ENCODE data around the gene UBA5. TPM values are rescaled to one million over a fixed set of nuclear protein-coding genes. Genes with fewer than 3 reads are reported as not detected.
A peak's percentile ranks its signal among the peaks of the same experiment; 100 is the strongest.

UBA5 gene
- total RNA-seq, 1 donor from 2014 or later, result 21.9 TPM

- Histone ChIP-seq H3K27me3 (ENCODE audit: control insufficient read depth in 3 of 3, insufficient read depth in 3 of 3, low read length in 3 of 3) (no peaks in the 10 kb centered on the region), H3K9me3 (ENCODE audit: control insufficient read depth in 3 of 3, low read length in 3 of 3) (no peaks in the 10 kb centered on the region), H3K27ac (ENCODE audit: low read depth, low read length) (peak overlapping the region; percentile 89), H3K36me3 (ENCODE audit: control insufficient read depth in 3 of 3, insufficient read depth in 3 of 3, low read length in 3 of 3) (no peaks in the 10 kb centered on the region), H3K9ac (ENCODE audit: low read depth in 1 of 3, low read length in 3 of 3) (peak overlapping the region; percentile 95 to 97 (median 96)), H3K4me1 (ENCODE audit: control insufficient read depth in 3 of 3, insufficient read depth in 3 of 3, low read length in 3 of 3) (peaks cover 7 to 22% (median 14%) of the 10 kb centered on the region in 3 donors), H3K4me3 (ENCODE audit: low read length in 3 of 3) (peak overlapping the region; percentile 96 to 98 (median 97))
Measured at GRCh38 chr3:132660811-132661070, 612 bp downstream of the UBA5 start.

DNA sequence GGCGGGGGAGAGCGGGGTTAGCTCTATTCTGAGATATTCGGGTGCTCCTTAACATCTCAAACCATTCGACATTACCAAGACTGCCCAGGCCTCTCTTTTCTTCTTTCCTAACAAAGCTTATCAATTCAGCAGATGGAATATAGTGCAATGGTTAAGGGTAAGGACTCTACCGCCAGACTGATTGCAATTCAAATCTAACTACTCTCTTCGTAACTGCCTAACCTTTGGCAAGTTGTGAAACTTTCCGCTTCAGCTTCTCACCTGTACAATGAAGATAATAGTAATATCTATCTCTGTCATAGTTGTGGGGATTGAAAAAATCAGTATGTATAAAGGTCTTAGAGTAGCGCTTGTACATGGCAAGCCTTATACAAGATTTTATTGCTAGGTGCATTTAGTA, 972 bp downstream of the UBA5 start:
- H3K9me3 ChIP-seq (ENCODE audit: control insufficient read depth in 3 of 3, low read length in 3 of 3), result no peaks in the 10 kb centered on the region
- H3K4me1 ChIP-seq (ENCODE audit: control insufficient read depth in 3 of 3, insufficient read depth in 3 of 3, low read length in 3 of 3), result peaks cover 7 to 22% (median 14%) of the 10 kb centered on the region in 3 donors
- peak overlapping the region; percentile 95 to 97 (median 96) for H3K9ac ChIP-seq (ENCODE audit: low read depth in 1 of 3, low read length in 3 of 3)
- no peaks in the 10 kb centered on the region for H3K27me3 ChIP-seq (ENCODE audit: control insufficient read depth in 3 of 3, insufficient read depth in 3 of 3, low read length in 3 of 3)
- peak overlapping the region; percentile 89 for H3K27ac ChIP-seq (ENCODE audit: low read depth, low read length)
- H3K36me3 ChIP-seq (ENCODE audit: control insufficient read depth in 3 of 3, insufficient read depth in 3 of 3, low read length in 3 of 3), result peaks cover 0 to 2% (median 0%) of the 10 kb centered on the region in 3 donors
- peak overlapping the region; percentile 96 to 98 (median 97) for H3K4me3 ChIP-seq (ENCODE audit: low read length in 3 of 3)

GRCh38 chr3:132662212-132662611, 2.1 kb downstream of the UBA5 start:
- H3K4me3 ChIP-seq (ENCODE audit: low read length in 3 of 3), result no peak overlapping the region
- H3K36me3 ChIP-seq (ENCODE audit: control insufficient read depth in 3 of 3, insufficient read depth in 3 of 3, low read length in 3 of 3), result peaks cover 2 to 4% (median 2%) of the 10 kb centered on the region in 3 donors
- no peak overlapping the region for H3K27ac ChIP-seq (ENCODE audit: low read depth, low read length)
- H3K4me1 ChIP-seq (ENCODE audit: control insufficient read depth in 3 of 3, insufficient read depth in 3 of 3, low read length in 3 of 3), result peaks cover 7 to 22% (median 14%) of the 10 kb centered on the region in 3 donors
- H3K27me3 ChIP-seq (ENCODE audit: control insufficient read depth in 3 of 3, insufficient read depth in 3 of 3, low read length in 3 of 3), result no peaks in the 10 kb centered on the region
- H3K9ac ChIP-seq (ENCODE audit: low read depth in 1 of 3, low read length in 3 of 3), result no peak overlapping the region
- no peaks in the 10 kb centered on the region for H3K9me3 ChIP-seq (ENCODE audit: control insufficient read depth in 3 of 3, low read length in 3 of 3)

DNA sequence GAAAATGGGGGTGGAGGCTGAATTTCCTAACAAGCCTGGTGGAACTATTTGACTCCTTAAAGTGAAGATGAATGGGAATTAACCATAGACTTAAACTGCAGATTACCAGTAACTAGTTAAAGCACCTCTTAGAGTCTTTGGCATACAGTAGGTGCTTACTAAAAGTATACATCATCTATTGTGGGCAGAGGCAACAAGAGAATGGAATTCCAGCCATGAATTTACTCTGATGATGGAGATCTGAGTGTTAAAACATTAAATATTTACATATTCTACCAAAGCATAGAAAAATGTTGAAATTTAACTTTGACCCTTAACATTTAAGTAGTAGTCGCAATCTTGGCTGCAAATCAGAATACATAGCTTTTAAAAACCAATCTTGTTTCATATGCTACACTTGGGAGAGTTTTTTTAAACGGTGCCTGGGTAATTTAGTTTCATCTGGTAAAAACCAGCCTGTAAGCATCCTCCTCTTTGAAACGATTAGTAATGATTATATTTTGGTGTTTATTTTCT, 5.2 kb downstream of the UBA5 start:
- Histone ChIP-seq H3K9ac (ENCODE audit: low read depth in 1 of 3, low read length in 3 of 3) (no peak overlapping the region), H3K27ac (ENCODE audit: low read depth, low read length) (no peak overlapping the region), H3K9me3 (ENCODE audit: control insufficient read depth in 3 of 3, low read length in 3 of 3) (no peaks in the 10 kb centered on the region), H3K4me3 (ENCODE audit: low read length in 3 of 3) (no peak overlapping the region), H3K4me1 (ENCODE audit: control insufficient read depth in 3 of 3, insufficient read depth in 3 of 3, low read length in 3 of 3) (peaks cover 4 to 14% (median 6%) of the 10 kb centered on the region in 3 donors), H3K36me3 (ENCODE audit: control insufficient read depth in 3 of 3, insufficient read depth in 3 of 3, low read length in 3 of 3) (peaks cover 2 to 12% (median 4%) of the 10 kb centered on the region in 3 donors), H3K27me3 (ENCODE audit: control insufficient read depth in 3 of 3, insufficient read depth in 3 of 3, low read length in 3 of 3) (no peaks in the 10 kb centered on the region)

GRCh38 chr3:132669256-132669777, 9.2 kb downstream of the UBA5 start:
- no peak overlapping the region for H3K9ac ChIP-seq (ENCODE audit: low read depth in 1 of 3, low read length in 3 of 3)
- H3K27me3 ChIP-seq (ENCODE audit: control insufficient read depth in 3 of 3, insufficient read depth in 3 of 3, low read length in 3 of 3), result no peaks in the 10 kb centered on the region
- peaks cover 6 to 38% (median 19%) of the 10 kb centered on the region in 3 donors for H3K36me3 ChIP-seq (ENCODE audit: control insufficient read depth in 3 of 3, insufficient read depth in 3 of 3, low read length in 3 of 3)
- no peaks in the 10 kb centered on the region for H3K4me1 ChIP-seq (ENCODE audit: control insufficient read depth in 3 of 3, insufficient read depth in 3 of 3, low read length in 3 of 3)
- H3K4me3 ChIP-seq (ENCODE audit: low read length in 3 of 3), result no peak overlapping the region
- H3K27ac ChIP-seq (ENCODE audit: low read depth, low read length), result no peak overlapping the region
- H3K9me3 ChIP-seq (ENCODE audit: control insufficient read depth in 3 of 3, low read length in 3 of 3), result no peaks in the 10 kb centered on the region

DNA sequence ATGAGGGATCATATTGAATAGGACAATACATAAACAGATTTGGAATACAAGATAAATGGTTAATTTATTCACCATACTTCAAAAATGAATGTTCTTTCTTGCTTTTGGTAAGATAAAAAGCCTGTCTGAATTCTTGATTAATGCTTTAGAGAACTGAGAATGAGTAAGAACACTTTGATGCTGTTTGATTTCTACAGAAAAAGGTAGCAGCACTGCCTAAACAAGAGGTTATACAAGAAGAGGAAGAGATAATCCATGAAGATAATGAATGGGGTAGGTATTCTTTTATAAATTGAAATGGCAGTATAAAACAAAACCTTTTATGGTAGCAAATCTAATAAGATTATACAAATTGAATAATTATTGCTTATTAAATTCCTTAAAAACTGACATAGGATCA, 15.3 kb downstream of the UBA5 start:
- peaks cover 15 to 66% (median 41%) of the 10 kb centered on the region in 3 donors for H3K36me3 ChIP-seq (ENCODE audit: control insufficient read depth in 3 of 3, insufficient read depth in 3 of 3, low read length in 3 of 3)

DNA sequence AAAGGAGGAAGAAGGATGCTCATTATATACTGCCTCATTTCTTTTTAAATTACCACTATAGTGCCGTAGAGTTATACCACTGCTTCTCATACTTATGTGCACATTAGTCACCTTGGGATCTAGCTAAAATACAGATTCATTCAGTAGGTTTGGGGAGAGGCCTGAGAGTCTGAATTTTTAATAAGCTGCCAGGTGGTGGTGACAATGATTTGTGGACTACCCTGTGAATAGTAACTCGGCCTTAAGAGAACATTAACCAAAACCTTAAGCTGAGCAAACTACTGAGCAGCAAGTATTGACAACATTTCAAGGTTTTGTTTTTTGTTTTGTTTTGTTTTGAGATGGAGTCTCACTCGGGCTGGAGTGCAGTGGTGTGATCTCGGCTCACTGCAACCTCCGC, 19.8 kb downstream of the UBA5 start:
- H3K9me3 ChIP-seq (ENCODE audit: control insufficient read depth in 3 of 3, low read length in 3 of 3), result no peaks in the 10 kb centered on the region
- peaks cover 11 to 56% (median 46%) of the 10 kb centered on the region in 3 donors for H3K36me3 ChIP-seq (ENCODE audit: control insufficient read depth in 3 of 3, insufficient read depth in 3 of 3, low read length in 3 of 3)
- H3K9ac ChIP-seq (ENCODE audit: low read depth in 1 of 3, low read length in 3 of 3), result no peak overlapping the region
- no peak overlapping the region for H3K4me3 ChIP-seq (ENCODE audit: low read length in 3 of 3)
- H3K27ac ChIP-seq (ENCODE audit: low read depth, low read length), result no peak overlapping the region
- H3K4me1 ChIP-seq (ENCODE audit: control insufficient read depth in 3 of 3, insufficient read depth in 3 of 3, low read length in 3 of 3), result no peaks in the 10 kb centered on the region
- no peaks in the 10 kb centered on the region for H3K27me3 ChIP-seq (ENCODE audit: control insufficient read depth in 3 of 3, insufficient read depth in 3 of 3, low read length in 3 of 3)

More for the DNA sequence above, 15.3 kb downstream of the UBA5 start:
- Histone ChIP-seq H3K4me3 (ENCODE audit: low read length in 3 of 3) (no peak overlapping the region), H3K27ac (ENCODE audit: low read depth, low read length) (no peak overlapping the region), H3K9ac (ENCODE audit: low read depth in 1 of 3, low read length in 3 of 3) (no peak overlapping the region), H3K9me3 (ENCODE audit: control insufficient read depth in 3 of 3, low read length in 3 of 3) (no peaks in the 10 kb centered on the region), H3K27me3 (ENCODE audit: control insufficient read depth in 3 of 3, insufficient read depth in 3 of 3, low read length in 3 of 3) (no peaks in the 10 kb centered on the region), H3K4me1 (ENCODE audit: control insufficient read depth in 3 of 3, insufficient read depth in 3 of 3, low read length in 3 of 3) (no peaks in the 10 kb centered on the region)

- Histone ChIP-seq H3K27me3 (ENCODE audit: control insufficient read depth in 3 of 3, insufficient read depth in 3 of 3, low read length in 3 of 3) (no peaks in the 10 kb centered on the region), H3K9me3 (ENCODE audit: control insufficient read depth in 3 of 3, low read length in 3 of 3) (no peaks in the 10 kb centered on the region), H3K36me3 (ENCODE audit: control insufficient read depth in 3 of 3, insufficient read depth in 3 of 3, low read length in 3 of 3) (peaks cover 11 to 51% (median 51%) of the 10 kb centered on the region in 3 donors), H3K4me1 (ENCODE audit: control insufficient read depth in 3 of 3, insufficient read depth in 3 of 3, low read length in 3 of 3) (no peaks in the 10 kb centered on the region), H3K4me3 (ENCODE audit: low read length in 3 of 3) (no peak overlapping the region), H3K27ac (ENCODE audit: low read depth, low read length) (no peak overlapping the region), H3K9ac (ENCODE audit: low read depth in 1 of 3, low read length in 3 of 3) (no peak overlapping the region)
Measured at GRCh38 chr3:132681421-132681820, 21.3 kb downstream of the UBA5 start.

DNA sequence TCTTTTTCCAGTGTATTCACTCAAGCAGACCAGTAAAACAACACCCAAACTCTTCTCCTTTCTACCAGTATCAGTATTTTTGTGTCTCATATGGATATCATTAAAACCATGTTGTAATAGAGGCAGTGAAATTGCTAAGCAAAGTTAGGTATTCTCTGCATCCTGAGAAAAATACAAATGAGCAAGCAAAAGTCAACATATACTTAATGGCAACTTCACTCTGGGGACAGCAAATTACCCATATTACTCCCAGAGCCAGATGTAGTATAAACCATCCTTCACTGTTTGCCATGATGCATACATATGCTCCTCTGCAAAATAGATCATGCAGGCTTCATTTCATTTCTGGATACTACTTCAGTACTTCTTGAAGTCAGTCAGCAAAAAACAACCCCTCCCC, 22.1 kb downstream of the UBA5 start:
- Histone ChIP-seq H3K36me3 (ENCODE audit: control insufficient read depth in 3 of 3, insufficient read depth in 3 of 3, low read length in 3 of 3) (peaks cover 6 to 48% (median 43%) of the 10 kb centered on the region in 3 donors), H3K4me1 (ENCODE audit: control insufficient read depth in 3 of 3, insufficient read depth in 3 of 3, low read length in 3 of 3) (no peaks in the 10 kb centered on the region)

GRCh38 chr3:132690040-132690439, 29.9 kb downstream of the UBA5 start:
- Histone ChIP-seq H3K9ac (ENCODE audit: low read depth in 1 of 3, low read length in 3 of 3) (no peak overlapping the region), H3K9me3 (ENCODE audit: control insufficient read depth in 3 of 3, low read length in 3 of 3) (no peaks in the 10 kb centered on the region), H3K4me3 (ENCODE audit: low read length in 3 of 3) (no peak overlapping the region), H3K4me1 (ENCODE audit: control insufficient read depth in 3 of 3, insufficient read depth in 3 of 3, low read length in 3 of 3) (no peaks in the 10 kb centered on the region), H3K27me3 (ENCODE audit: control insufficient read depth in 3 of 3, insufficient read depth in 3 of 3, low read length in 3 of 3) (no peaks in the 10 kb centered on the region), H3K36me3 (ENCODE audit: control insufficient read depth in 3 of 3, insufficient read depth in 3 of 3, low read length in 3 of 3) (peaks cover 26 to 65% (median 62%) of the 10 kb centered on the region in 3 donors), H3K27ac (ENCODE audit: low read depth, low read length) (no peak overlapping the region)

More for the DNA sequence above, 22.1 kb downstream of the UBA5 start:
- H3K27ac ChIP-seq (ENCODE audit: low read depth, low read length), result no peak overlapping the region
- no peak overlapping the region for H3K9ac ChIP-seq (ENCODE audit: low read depth in 1 of 3, low read length in 3 of 3)
- H3K4me3 ChIP-seq (ENCODE audit: low read length in 3 of 3), result no peak overlapping the region
- no peaks in the 10 kb centered on the region for H3K9me3 ChIP-seq (ENCODE audit: control insufficient read depth in 3 of 3, low read length in 3 of 3)
- no peaks in the 10 kb centered on the region for H3K27me3 ChIP-seq (ENCODE audit: control insufficient read depth in 3 of 3, insufficient read depth in 3 of 3, low read length in 3 of 3)

All from skeletal muscle tissue (tissue), 4 donors.